ENCODE measurements around the gene LRRC66. TPM values are rescaled to one million over a fixed set of nuclear protein-coding genes. Genes with fewer than 3 reads are reported as not detected.

LRRC66 gene
- total RNA-seq, 2 donors from 2014 or later = 0.72 to 0.77 TPM

- peak within 1 kb of the TSS; percentile 90 for H3K27ac Mint-ChIP-seq
- peaks cover 25% of the 10 kb centered on the region for H3K4me1 Mint-ChIP-seq (ENCODE audit: low read depth)
- ATAC-seq (replicated peaks in 1 of 2) = peak; percentile 97 to 98
Measured at GRCh38 chr4:52038103-52038912, 18.1 kb upstream of the LRRC66 start, which contains the start of gene SGCB. TSS of gene SGCB (minus strand) at chr4:52038299. CDS start at chr4:52038259, 40 bp downstream.

GRCh38 chr4:52037689-52038102, 17.5 kb upstream of the LRRC66 start:
- peaks cover 25% of the 10 kb centered on the region for H3K4me1 Mint-ChIP-seq (ENCODE audit: low read depth)
- H3K36me3 Mint-ChIP-seq (ENCODE audit: insufficient read depth in 2 of 2) = peaks cover 0 to 9% of the 10 kb centered on the region in 2 donors
- DNase-seq = no peak
- H3K27me3 Mint-ChIP-seq (ENCODE audit: low read depth) = peaks cover 31% of the 10 kb centered on the region
- peak overlapping the region; percentile 83 to 98 for H3K4me3 Mint-ChIP-seq
- peak overlapping the region; percentile 90 for H3K27ac Mint-ChIP-seq
- H3K9me3 Mint-ChIP-seq = no peaks in the 10 kb centered on the region
- ATAC-seq (replicated peaks in 1 of 2) = peak; percentile 62 to 63

More at GRCh38 chr4:52038103-52038912, 18.1 kb upstream of the LRRC66 start, which contains the start of gene SGCB:
- DNase-seq = peak; percentile 83 to 84
- peak within 1 kb of the TSS; percentile 85 to 98 for H3K4me3 Mint-ChIP-seq
- H3K9me3 Mint-ChIP-seq = no peaks in the 10 kb centered on the region
- peaks cover 0 to 9% of the 10 kb centered on the region in 2 donors for H3K36me3 Mint-ChIP-seq (ENCODE audit: insufficient read depth in 2 of 2)
- H3K27me3 Mint-ChIP-seq (ENCODE audit: low read depth) = peaks cover 37% of the 10 kb centered on the region

GRCh38 chr4:52036886-52037530, 16.8 kb upstream of the LRRC66 start:
- peaks cover 24% of the 10 kb centered on the region for H3K27me3 Mint-ChIP-seq (ENCODE audit: low read depth)
- peak overlapping the region; percentile 83 to 98 for H3K4me3 Mint-ChIP-seq
- no peaks in the 10 kb centered on the region for H3K9me3 Mint-ChIP-seq
- ATAC-seq (replicated peaks in 1 of 2) (no peak), DNase-seq (no peak)
- H3K36me3 Mint-ChIP-seq (ENCODE audit: insufficient read depth in 2 of 2) = peaks cover 0 to 9% of the 10 kb centered on the region in 2 donors
- H3K27ac Mint-ChIP-seq = peak overlapping the region; percentile 90
- H3K4me1 Mint-ChIP-seq (ENCODE audit: low read depth) = peaks cover 25% of the 10 kb centered on the region

GRCh38 chr4:52035190-52035589, 15.0 kb upstream of the LRRC66 start:
- Mint-ChIP-seq H3K4me1 (ENCODE audit: low read depth) (peaks cover 25% of the 10 kb centered on the region), H3K36me3 (ENCODE audit: insufficient read depth in 2 of 2) (peaks cover 0 to 13% of the 10 kb centered on the region in 2 donors), H3K27me3 (ENCODE audit: low read depth) (peaks cover 11% of the 10 kb centered on the region), H3K9me3 (no peaks in the 10 kb centered on the region), H3K4me3 (peak overlapping the region in 1 of 2 donors; percentile 35), H3K27ac (no peak overlapping the region)
- ATAC-seq (replicated peaks in 1 of 2) = no peak
- no peak for DNase-seq

- Mint-ChIP-seq H3K36me3 (ENCODE audit: insufficient read depth in 2 of 2) (peaks cover 2 to 20% of the 10 kb centered on the region in 2 donors), H3K27me3 (ENCODE audit: low read depth) (no peaks in the 10 kb centered on the region), H3K9me3 (no peaks in the 10 kb centered on the region), H3K27ac (no peak overlapping the region), H3K4me3 (no peak overlapping the region), H3K4me1 (ENCODE audit: low read depth) (peaks cover 19% of the 10 kb centered on the region)
- no peak for DNase-seq
- no peak for ATAC-seq (replicated peaks in 1 of 2)
Measured at GRCh38 chr4:52032005-52032404, 11.8 kb upstream of the LRRC66 start.

- Mint-ChIP-seq H3K27me3 (ENCODE audit: low read depth) (no peaks in the 10 kb centered on the region), H3K36me3 (ENCODE audit: insufficient read depth in 2 of 2) (peaks cover 2 to 14% of the 10 kb centered on the region in 2 donors), H3K9me3 (no peaks in the 10 kb centered on the region), H3K4me3 (no peak overlapping the region), H3K4me1 (ENCODE audit: low read depth) (no peaks in the 10 kb centered on the region), H3K27ac (no peak overlapping the region)
- DNase-seq (no peak), ATAC-seq (replicated peaks in 1 of 2) (no peak)
Measured at GRCh38 chr4:52028970-52029369, 8.8 kb upstream of the LRRC66 start.

- H3K27me3 Mint-ChIP-seq (ENCODE audit: low read depth) = no peaks in the 10 kb centered on the region
- ATAC-seq (replicated peaks in 1 of 2) (no peak), DNase-seq (no peak)
- no peak overlapping the region for H3K27ac Mint-ChIP-seq
- no peaks in the 10 kb centered on the region for H3K4me1 Mint-ChIP-seq (ENCODE audit: low read depth)
- no peaks in the 10 kb centered on the region for H3K9me3 Mint-ChIP-seq
- H3K4me3 Mint-ChIP-seq = no peak overlapping the region
- H3K36me3 Mint-ChIP-seq (ENCODE audit: insufficient read depth in 2 of 2) = no peaks in the 10 kb centered on the region
Measured at GRCh38 chr4:52017814-52018213, 2.3 kb downstream of the LRRC66 start.

- no peak overlapping the region for H3K27ac Mint-ChIP-seq
- H3K27me3 Mint-ChIP-seq (ENCODE audit: low read depth) = no peaks in the 10 kb centered on the region
- no peaks in the 10 kb centered on the region for H3K36me3 Mint-ChIP-seq (ENCODE audit: insufficient read depth in 2 of 2)
- H3K4me3 Mint-ChIP-seq = no peak overlapping the region
- H3K9me3 Mint-ChIP-seq = no peaks in the 10 kb centered on the region
- DNase-seq = no peak
- no peaks in the 10 kb centered on the region for H3K4me1 Mint-ChIP-seq (ENCODE audit: low read depth)
- no peak for ATAC-seq (replicated peaks in 1 of 2)
Measured at GRCh38 chr4:52016981-52017380, 3.2 kb downstream of the LRRC66 start.

- Mint-ChIP-seq H3K4me3 (no peak overlapping the region), H3K9me3 (no peaks in the 10 kb centered on the region), H3K27me3 (ENCODE audit: low read depth) (no peaks in the 10 kb centered on the region), H3K4me1 (ENCODE audit: low read depth) (no peaks in the 10 kb centered on the region), H3K27ac (no peak overlapping the region), H3K36me3 (ENCODE audit: insufficient read depth in 2 of 2) (no peaks in the 10 kb centered on the region)
- DNase-seq (no peak), ATAC-seq (replicated peaks in 1 of 2) (no peak)
Measured at GRCh38 chr4:52015366-52015765, 4.8 kb downstream of the LRRC66 start.

GRCh38 chr4:52014903-52015302, 5.3 kb downstream of the LRRC66 start:
- Mint-ChIP-seq H3K27ac (no peak overlapping the region), H3K36me3 (ENCODE audit: insufficient read depth in 2 of 2) (no peaks in the 10 kb centered on the region), H3K4me3 (no peak overlapping the region), H3K9me3 (no peaks in the 10 kb centered on the region), H3K27me3 (ENCODE audit: low read depth) (no peaks in the 10 kb centered on the region), H3K4me1 (ENCODE audit: low read depth) (no peaks in the 10 kb centered on the region)
- DNase-seq = no peak
- ATAC-seq (replicated peaks in 1 of 2) = no peak

- Mint-ChIP-seq H3K9me3 (no peaks in the 10 kb centered on the region), H3K36me3 (ENCODE audit: insufficient read depth in 2 of 2) (no peaks in the 10 kb centered on the region), H3K27ac (no peak overlapping the region), H3K4me1 (ENCODE audit: low read depth) (no peaks in the 10 kb centered on the region), H3K4me3 (no peak overlapping the region), H3K27me3 (ENCODE audit: low read depth) (no peaks in the 10 kb centered on the region)
- DNase-seq (no peak), ATAC-seq (replicated peaks in 1 of 2) (no peak)
Measured at GRCh38 chr4:52012651-52013050, 7.5 kb downstream of the LRRC66 start.

- ATAC-seq (replicated peaks in 1 of 2) (no peak), DNase-seq (no peak)
- no peaks in the 10 kb centered on the region for H3K27me3 Mint-ChIP-seq (ENCODE audit: low read depth)
- H3K4me3 Mint-ChIP-seq = no peak overlapping the region
- no peak overlapping the region for H3K27ac Mint-ChIP-seq
- no peaks in the 10 kb centered on the region for H3K9me3 Mint-ChIP-seq
- H3K36me3 Mint-ChIP-seq (ENCODE audit: insufficient read depth in 2 of 2) = no peaks in the 10 kb centered on the region
- H3K4me1 Mint-ChIP-seq (ENCODE audit: low read depth) = no peaks in the 10 kb centered on the region
Measured at GRCh38 chr4:52010986-52011385, 9.2 kb downstream of the LRRC66 start.

GRCh38 chr4:52006887-52007286, 13.3 kb downstream of the LRRC66 start:
- DNase-seq (no peak), ATAC-seq (replicated peaks in 1 of 2) (no peak)
- Mint-ChIP-seq H3K4me3 (no peak overlapping the region), H3K36me3 (ENCODE audit: insufficient read depth in 2 of 2) (no peaks in the 10 kb centered on the region), H3K27me3 (ENCODE audit: low read depth) (no peaks in the 10 kb centered on the region), H3K9me3 (no peaks in the 10 kb centered on the region), H3K4me1 (ENCODE audit: low read depth) (no peaks in the 10 kb centered on the region), H3K27ac (no peak overlapping the region)

Data from activated T-cell treated with anti-CD3 and anti-CD28 coated beads, Interleukin-2, amount 50 U/mL, for 72 hours (primary cell).